ENCODE measurements around the gene FARSA.
"Not testable (repeated sequence)": the region's sequence is repeated elsewhere in the genome, so short reads cannot be mapped to it uniquely, and the experiment has no call there.

DNA sequence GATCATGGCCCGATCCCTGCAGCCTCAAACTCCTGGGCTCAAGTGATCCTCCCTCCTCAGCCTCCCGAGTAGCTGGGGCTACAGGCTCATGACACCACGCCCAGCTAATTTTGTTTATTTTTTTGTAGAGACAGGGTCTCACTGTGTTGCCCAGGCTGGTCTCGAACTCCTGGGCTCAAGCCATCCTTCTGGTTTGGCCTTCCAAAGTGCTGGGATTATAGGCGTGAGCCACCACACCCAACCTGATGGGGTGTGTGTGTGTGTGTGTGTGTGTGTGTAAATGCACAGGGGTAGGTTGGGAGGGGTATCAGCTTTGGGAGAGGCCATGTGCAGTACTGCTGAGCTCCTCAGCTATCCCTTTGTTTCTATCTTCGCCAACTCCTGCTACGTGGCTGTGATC is 42.6 kb upstream of the FARSA start:
- TF ChIP-seq POLR2A (IDR thresholded peaks at IDR 0.05; ENCODE audit: low read length); GATA1 (IDR thresholded peaks at IDR 0.05; ENCODE audit: low read depth, low read length): not testable (repeated sequence)

All from erythroblast (primary cell).